Esophagus squamous epithelium (tissue), 4 donors: ENCODE data around the gene TECPR2.

Experiments
- POLR2A ChIP-seq, 4 donors: fragments of 450-650 bp; IDR thresholded peaks; one replicate each; pipeline ENCODE4 v1.6.1; 2017; ENCODE audit warnings: antibody characterized with exemption in 4 of 4, mild to moderate bottlenecking in 4 of 4, moderate library complexity in 3 of 4
- TF ChIP-seq, protein P1 (sequence below), 6 experiments: fragments of 450-650 bp in 4 of 6; fragments of 200-600 bp in 2 of 6; sonication (generic) in 2 of 6; IDR thresholded peaks; one replicate each; pipeline ENCODE4 v1.5.1; 2016 to 2019; ENCODE audit warnings: antibody characterized with exemption in 6 of 6, mild to moderate bottlenecking in 4 of 6, moderate library complexity in 4 of 6

DNA sequence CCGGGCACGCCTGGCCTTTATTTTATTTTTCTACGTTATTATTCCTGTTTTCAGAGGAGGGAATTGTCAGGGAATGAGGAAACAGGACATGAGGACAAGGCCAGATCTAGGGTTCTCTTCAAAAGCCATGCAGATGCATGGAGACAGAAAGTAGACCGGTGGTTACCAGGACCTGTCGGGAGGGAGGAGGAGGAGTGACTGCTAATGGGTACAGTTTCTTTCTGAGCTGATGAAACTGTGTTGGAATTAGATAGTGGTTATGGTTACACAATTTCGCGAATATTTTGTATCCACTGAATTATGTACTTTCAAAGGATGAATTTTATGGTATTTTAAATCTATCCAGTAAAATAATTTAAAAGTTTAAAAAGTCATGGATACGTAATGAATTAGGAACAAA is 31.9 kb upstream of the TECPR2 start:
- TF ChIP-seq, protein P1, sequence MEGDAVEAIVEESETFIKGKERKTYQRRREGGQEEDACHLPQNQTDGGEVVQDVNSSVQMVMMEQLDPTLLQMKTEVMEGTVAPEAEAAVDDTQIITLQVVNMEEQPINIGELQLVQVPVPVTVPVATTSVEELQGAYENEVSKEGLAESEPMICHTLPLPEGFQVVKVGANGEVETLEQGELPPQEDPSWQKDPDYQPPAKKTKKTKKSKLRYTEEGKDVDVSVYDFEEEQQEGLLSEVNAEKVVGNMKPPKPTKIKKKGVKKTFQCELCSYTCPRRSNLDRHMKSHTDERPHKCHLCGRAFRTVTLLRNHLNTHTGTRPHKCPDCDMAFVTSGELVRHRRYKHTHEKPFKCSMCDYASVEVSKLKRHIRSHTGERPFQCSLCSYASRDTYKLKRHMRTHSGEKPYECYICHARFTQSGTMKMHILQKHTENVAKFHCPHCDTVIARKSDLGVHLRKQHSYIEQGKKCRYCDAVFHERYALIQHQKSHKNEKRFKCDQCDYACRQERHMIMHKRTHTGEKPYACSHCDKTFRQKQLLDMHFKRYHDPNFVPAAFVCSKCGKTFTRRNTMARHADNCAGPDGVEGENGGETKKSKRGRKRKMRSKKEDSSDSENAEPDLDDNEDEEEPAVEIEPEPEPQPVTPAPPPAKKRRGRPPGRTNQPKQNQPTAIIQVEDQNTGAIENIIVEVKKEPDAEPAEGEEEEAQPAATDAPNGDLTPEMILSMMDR (IDR thresholded peaks at IDR 0.05): no peak
- TF ChIP-seq POLR2A (IDR thresholded peaks at IDR 0.05): no peak
